Parathyroid adenoma (tissue), 2 donors: ENCODE measurements around the gene STX1B.

ENCODE experiments used
- H2AFZ ChIP-seq: fragments of 300-600 bp; sonication (generic); one replicate; pipeline ENCODE4 v1.7.0; 2017; ENCODE audit warnings: antibody characterized with exemption, mild to moderate bottlenecking
- H3K27ac ChIP-seq: fragments of 300-600 bp; sonication (generic); one replicate; pipeline ENCODE4 v1.7.0; 2017
- H3K27me3 ChIP-seq: fragments of 300-600 bp; sonication (generic); one replicate; pipeline ENCODE4 v1.7.0; 2017; ENCODE audit warnings: low read length; ENCODE audit not compliant: control insufficient read depth, insufficient read depth
- H3K36me3 ChIP-seq: fragments of 300-600 bp; sonication (generic); one replicate; pipeline ENCODE4 v1.7.0; 2017; ENCODE audit warnings: low read length; ENCODE audit not compliant: control insufficient read depth, insufficient read depth
- H3K4me1 ChIP-seq: fragments of 300-600 bp; sonication (generic); one replicate; pipeline ENCODE4 v1.7.0; 2017; ENCODE audit warnings: control low read depth
- H3K4me2 ChIP-seq: fragments of 300-600 bp; sonication (generic); one replicate; pipeline ENCODE4 v1.7.0; 2017; ENCODE audit warnings: low read length
- H3K4me3 ChIP-seq: fragments of 300-600 bp; sonication (generic); one replicate; pipeline ENCODE4 v1.7.0; 2017; ENCODE audit warnings: low read depth, low read length
- H3K79me2 ChIP-seq: fragments of 300-600 bp; sonication (generic); one replicate; pipeline ENCODE4 v1.7.0; 2017; ENCODE audit warnings: control low read depth
- H3K9ac ChIP-seq: fragments of 300-600 bp; sonication (generic); one replicate; pipeline ENCODE4 v1.7.0; 2017; ENCODE audit warnings: mild to moderate bottlenecking
- H3K9me3 ChIP-seq: fragments of 300-600 bp; sonication (generic); one replicate; pipeline ENCODE4 v1.7.0; 2017; ENCODE audit warnings: low read length; ENCODE audit not compliant: control insufficient read depth
- CTCF ChIP-seq: fragments of 300-600 bp; sonication (generic); IDR thresholded peaks from one replicate; pipeline ENCODE4 v1.7.0; 2017; ENCODE audit warnings: antibody characterized with exemption, mild to moderate bottlenecking
- donor health status: primary hyperparathyroidism.

Gene STX1B

GRCh38 chr16:30957456-30958174 lies 52.8 kb downstream of the STX1B start, which contains the start of gene SETD1A:
Gene SETD1A (plus strand): TSS chr16:30957754. CDS start chr16:30958732, 978 bp downstream.
- H3K4me3 ChIP-seq: peak within 1 kb of the TSS; percentile 81
- H3K4me2 ChIP-seq: peak within 1 kb of the TSS; percentile 98
- TF ChIP-seq CTCF: no peak
- H2AFZ ChIP-seq: peak within 1 kb of the TSS; percentile 90
- peak within 1 kb of the TSS; percentile 49 for H3K9ac ChIP-seq
- no peaks in the 10 kb centered on the region for H3K79me2 ChIP-seq
- H3K27me3 ChIP-seq: no peaks in the 10 kb centered on the region
- peak within 1 kb of the TSS; percentile 95 for H3K27ac ChIP-seq
- H3K9me3 ChIP-seq: no peaks in the 10 kb centered on the region
- H3K4me1 ChIP-seq: no peaks in the 10 kb centered on the region
- no peaks in the 10 kb centered on the region for H3K36me3 ChIP-seq

- H3K9ac ChIP-seq: peak overlapping the region; percentile 49
- peak overlapping the region; percentile 81 for H3K4me3 ChIP-seq
- H3K4me1 ChIP-seq: no peaks in the 10 kb centered on the region
- peak overlapping the region; percentile 98 for H3K4me2 ChIP-seq
- no peaks in the 10 kb centered on the region for H3K27me3 ChIP-seq
- TF ChIP-seq CTCF: peak; percentile 38
- H3K36me3 ChIP-seq: no peaks in the 10 kb centered on the region
- peak overlapping the region; percentile 95 for H3K27ac ChIP-seq
- no peaks in the 10 kb centered on the region for H3K9me3 ChIP-seq
- peak overlapping the region; percentile 90 for H2AFZ ChIP-seq
- H3K79me2 ChIP-seq: no peaks in the 10 kb centered on the region
Measured at GRCh38 chr16:30956601-30957455, 53.6 kb downstream of the STX1B start.

- no peaks in the 10 kb centered on the region for H3K36me3 ChIP-seq
- TF ChIP-seq CTCF: no peak
- H3K4me2 ChIP-seq: no peak overlapping the region
- no peak overlapping the region for H3K4me3 ChIP-seq
- H3K4me1 ChIP-seq: peaks cover 8% of the 10 kb centered on the region
- H3K9ac ChIP-seq: no peak overlapping the region
- no peaks in the 10 kb centered on the region for H3K27me3 ChIP-seq
- H3K27ac ChIP-seq: no peak overlapping the region
- peaks cover 6% of the 10 kb centered on the region for H3K79me2 ChIP-seq
- no peaks in the 10 kb centered on the region for H3K9me3 ChIP-seq
- H2AFZ ChIP-seq: no peak overlapping the region
Measured at GRCh38 chr16:30954993-30955392, 55.4 kb downstream of the STX1B start.

GRCh38 chr16:30953511-30954124 lies 56.8 kb downstream of the STX1B start:
- peaks cover 6% of the 10 kb centered on the region for H3K79me2 ChIP-seq
- no peaks in the 10 kb centered on the region for H3K36me3 ChIP-seq
- H3K27ac ChIP-seq: no peak overlapping the region
- peak; percentile 59 for TF ChIP-seq CTCF
- H3K4me1 ChIP-seq: peaks cover 8% of the 10 kb centered on the region
- no peak overlapping the region for H3K9ac ChIP-seq
- no peaks in the 10 kb centered on the region for H3K9me3 ChIP-seq
- H2AFZ ChIP-seq: no peak overlapping the region
- H3K27me3 ChIP-seq: no peaks in the 10 kb centered on the region
- no peak overlapping the region for H3K4me2 ChIP-seq
- H3K4me3 ChIP-seq: no peak overlapping the region
